Activated B cell treated with CpG ODN at 0.5 μM for 24 hours (primary cell): ENCODE measurements around the gene DUSP5. TPM values are rescaled to one million over a fixed set of nuclear protein-coding genes. Genes with fewer than 3 reads are reported as not detected.

Source experiments
- ATAC-seq: fragments of 200-7000 bp; cut with Tn5 transposase; one replicate; pipeline ENCODE4 v1.10.0; 2021; ENCODE audit warnings: low read depth, mild to moderate bottlenecking, moderate library complexity
- CTCF ChIA-PET: fragments of 350-600 bp; sonication (Branson Sonifier 250); formaldehyde crosslinking; loops from one replicate; lab custom pipeline; 2021; ENCODE audit warnings: antibody characterized with exemption; lab: Charles Lee
- POLR2A ChIA-PET: fragments of 350-600 bp; sonication (Branson Sonifier 250); formaldehyde crosslinking; loops from one replicate; lab custom pipeline; 2021; ENCODE audit warnings: antibody characterized with exemption; lab: Charles Lee
- DNase-seq: peaks from one replicate; pipeline ENCODE4 v3.0.0; 2022
- H3K27ac Mint-ChIP-seq: one replicate; pipeline ENCODE4 v1.8.0; 2020; ENCODE audit warnings: mixed read lengths
- H3K27me3 Mint-ChIP-seq: one replicate; pipeline ENCODE4 v1.8.0; 2021; ENCODE audit warnings: mixed read lengths
- H3K36me3 Mint-ChIP-seq: one replicate; pipeline ENCODE4 v1.8.0; 2021; ENCODE audit warnings: low read depth, mixed read lengths
- H3K4me1 Mint-ChIP-seq: one replicate; pipeline ENCODE4 v1.8.0; 2021; ENCODE audit warnings: mixed read lengths
- H3K4me3 Mint-ChIP-seq: one replicate; pipeline ENCODE4 v1.8.0; 2020; ENCODE audit warnings: mild to moderate bottlenecking, mixed read lengths
- H3K9me3 Mint-ChIP-seq: one replicate; pipeline ENCODE4 v1.8.0; 2020; ENCODE audit warnings: mixed read lengths
- CTCF ChIP-seq: fragments of 200-600 bp; IDR thresholded peaks from one replicate; pipeline ENCODE4 v1.8.0; 2022; ENCODE audit warnings: antibody characterized with exemption, mild to moderate bottlenecking
- intact Hi-C: fragments of 100-400 bp; cut with micrococcal nuclease; formaldehyde crosslinking; loops from one replicate; pipeline ENCODE4 v1.15.1; 2024
- total RNA-seq: library from RNA; stranded (reverse); gene quantifications from 2 replicates; pipeline ENCODE4 v1.2.3, GENCODE V29; 2022

DUSP5 gene
- total RNA-seq, 1 donor from 2014 or later, result 26.1 TPM

- ATAC-seq, result no peak
- Mint-ChIP-seq H3K4me1 (peaks cover 37% of the 10 kb centered on the region), H3K27me3 (no peaks in the 10 kb centered on the region), H3K4me3 (no peak overlapping the region), H3K9me3 (no peaks in the 10 kb centered on the region), H3K36me3 (peaks cover 87% of the 10 kb centered on the region), H3K27ac (no peak overlapping the region)
- intact Hi-C loops, result no loop called here
- DNase-seq, result no peak
- no peak for TF ChIP-seq CTCF
- CTCF ChIA-PET, result interaction anchor here (0.6 kb wide), 1 partner anchor 203 kb away, joined by 3 read pairs; no protein-coding TSS in a partner anchor
- POLR2A ChIA-PET, result no interaction called here
These were observed 13.0 kb downstream of the DUSP5 start for GRCh38 chr10:110510730-110511129.

- Mint-ChIP-seq H3K4me3 (no peak overlapping the region), H3K27ac (no peak overlapping the region), H3K4me1 (peaks cover 32% of the 10 kb centered on the region), H3K9me3 (no peaks in the 10 kb centered on the region), H3K36me3 (peaks cover 79% of the 10 kb centered on the region), H3K27me3 (no peaks in the 10 kb centered on the region)
- POLR2A ChIA-PET, result interaction anchor here (0.8 to 2.7 kb wide), 6 partner anchors 8 to 157 kb away, joined by 3 to 15 read pairs (median 5); no protein-coding TSS in a partner anchor
- ATAC-seq, result no peak
- CTCF ChIA-PET, result interaction anchor here (1.9 kb wide), 1 partner anchor 35 kb away, joined by 8 read pairs; no protein-coding TSS in a partner anchor
- no peak for DNase-seq
- TF ChIP-seq CTCF, result no peak
- intact Hi-C loops, result no loop called here
These were observed 14.2 kb downstream of the DUSP5 start for GRCh38 chr10:110511734-110512449.

GRCh38 chr10:110512461-110513187 is 14.9 kb downstream of the DUSP5 start:
- Mint-ChIP-seq H3K36me3 (peaks cover 74% of the 10 kb centered on the region), H3K4me3 (peak overlapping the region; percentile 46), H3K9me3 (no peaks in the 10 kb centered on the region), H3K27ac (peak overlapping the region; percentile 71), H3K27me3 (no peaks in the 10 kb centered on the region), H3K4me1 (peaks cover 31% of the 10 kb centered on the region)
- intact Hi-C loops, result no loop called here
- ChIA-PET POLR2A (interaction anchor here (0.8 to 2.7 kb wide), 9 partner anchors 9 to 202 kb away, joined by 3 to 15 read pairs (median 4); no protein-coding TSS in a partner anchor), CTCF (interaction anchor here (1.1 to 1.9 kb wide), 2 partner anchors 12 to 34 kb away, joined by 3 to 8 read pairs; no protein-coding TSS in a partner anchor)
- DNase-seq, result no peak
- TF ChIP-seq CTCF, result no peak
- peak; percentile 95 for ATAC-seq

- POLR2A ChIA-PET, result interaction anchor here (1.2 to 2.7 kb wide), 4 partner anchors 10 to 203 kb away, joined by 4 to 15 read pairs (median 4); no protein-coding TSS in a partner anchor
- H3K27ac Mint-ChIP-seq, result peak overlapping the region; percentile 41
- H3K36me3 Mint-ChIP-seq, result peaks cover 60% of the 10 kb centered on the region
These were observed 16.2 kb downstream of the DUSP5 start for GRCh38 chr10:110513949-110514348.

More at GRCh38 chr10:110513949-110514348, 16.2 kb downstream of the DUSP5 start:
- no peak for TF ChIP-seq CTCF
- ATAC-seq (no peak), DNase-seq (no peak)
- no peak overlapping the region for H3K4me3 Mint-ChIP-seq
- CTCF ChIA-PET, result no interaction called here
- no peaks in the 10 kb centered on the region for H3K9me3 Mint-ChIP-seq
- intact Hi-C loops, result no loop called here
- H3K4me1 Mint-ChIP-seq, result peaks cover 25% of the 10 kb centered on the region
- H3K27me3 Mint-ChIP-seq, result no peaks in the 10 kb centered on the region
